ENCODE measurements around the gene SCGB2A2. TPM values are rescaled to one million over a fixed set of nuclear protein-coding genes. Genes with fewer than 3 reads are reported as not detected.
A peak's percentile ranks its signal among the peaks of the same experiment; 100 is the strongest.

Gene SCGB2A2
- polyA plus RNA-seq (ENCODE audit: insufficient read length in 3 of 3): not detected
- long read RNA-seq, donor 1: 0 reads
- long read RNA-seq, donor 2: 0 reads
- long read RNA-seq, donor 3: 0 reads
- long read RNA-seq, donor 4: 0 reads
- long read RNA-seq, donor 5: 0 reads
- long read RNA-seq, donor 6: 0 reads
- long read RNA-seq, donor 7: 0 reads
- long read RNA-seq, donor 8: 0 reads
- long read RNA-seq, donor 9: 0 reads
- long read RNA-seq, donor 10: 0 reads
- long read RNA-seq, donor 11: 0 reads
- long read RNA-seq, donor 12: 0 reads
- long read RNA-seq, donor 13: 0 reads
- long read RNA-seq, donor 14: 0 reads
- long read RNA-seq, donor 15: 0 reads
- long read RNA-seq, donor 16: 0 reads

DNA sequence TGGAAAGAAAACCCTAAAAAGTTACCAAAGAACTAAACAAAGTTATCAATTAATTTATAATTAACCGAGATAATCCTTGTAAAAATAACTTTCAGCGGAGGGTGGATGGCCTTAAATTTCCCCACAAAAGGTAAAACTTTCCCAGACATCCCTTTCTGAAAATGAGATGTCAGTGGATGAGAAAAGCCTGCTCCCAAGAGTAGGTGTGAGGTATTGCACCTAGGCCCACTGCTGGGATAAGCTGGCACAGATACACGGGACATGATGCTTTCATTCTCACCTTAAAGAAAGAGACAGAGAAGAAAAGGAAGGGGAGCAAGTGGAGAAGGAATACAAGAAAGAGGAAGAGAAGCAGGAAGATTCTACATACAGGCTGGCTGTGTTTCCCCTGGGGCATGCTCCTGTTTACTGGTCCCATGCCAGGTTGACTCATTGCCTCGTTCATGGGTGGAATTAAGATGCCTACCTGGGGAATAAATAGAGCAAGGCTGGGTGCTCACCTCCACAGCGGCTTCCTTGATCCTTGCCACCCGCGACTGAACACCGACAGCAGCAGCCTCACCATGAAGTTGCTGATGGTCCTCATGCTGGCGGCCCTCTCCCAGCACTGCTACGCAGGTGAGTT lies at the start of gene SCGB2A2:
TSS of gene SCGB2A2 (plus strand) at position 505 of the 625 bp plus-strand sequence. CDS start at position 564, 59 bp downstream.
- no peak for DNase-seq

DNA sequence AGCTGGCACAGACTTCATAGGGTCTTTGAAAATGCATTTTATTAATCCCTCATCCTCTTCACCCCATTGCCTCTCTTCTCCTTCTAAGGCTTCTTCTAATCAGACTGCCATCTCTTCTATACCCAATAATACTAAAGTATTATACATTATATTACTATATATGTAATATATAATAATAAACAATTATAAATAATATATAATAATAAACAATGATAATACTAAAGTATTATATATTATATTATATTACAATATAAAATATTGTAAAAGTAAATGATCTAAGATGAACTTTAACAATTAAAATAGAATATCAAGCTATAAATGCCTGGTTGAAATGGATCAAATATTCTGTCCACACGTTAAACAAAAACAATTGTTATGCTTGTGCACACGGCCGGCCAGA lies 48.5 kb upstream of the SCGB2A2 start:
- DNase-seq: no peak

DNA sequence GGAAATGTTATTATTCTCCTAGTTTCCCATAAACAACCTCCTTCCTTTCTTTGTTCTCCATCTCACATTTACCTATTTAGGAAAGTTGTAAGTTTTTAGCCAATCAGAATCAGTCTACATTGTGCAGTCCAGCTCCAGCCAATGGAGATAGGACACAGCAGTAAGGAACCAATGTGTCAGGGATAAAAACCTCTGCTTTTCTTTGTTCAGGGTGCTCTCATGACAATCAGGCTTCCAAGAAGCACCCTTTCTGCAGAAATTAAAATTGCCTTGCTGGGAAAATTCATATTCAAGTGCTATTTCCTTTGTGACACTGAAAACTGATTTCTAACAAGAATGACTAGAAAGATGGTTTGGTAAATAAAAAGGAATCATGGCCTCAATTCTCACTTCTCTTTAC lies 46.9 kb upstream of the SCGB2A2 start:
- no peak for DNase-seq

DNA sequence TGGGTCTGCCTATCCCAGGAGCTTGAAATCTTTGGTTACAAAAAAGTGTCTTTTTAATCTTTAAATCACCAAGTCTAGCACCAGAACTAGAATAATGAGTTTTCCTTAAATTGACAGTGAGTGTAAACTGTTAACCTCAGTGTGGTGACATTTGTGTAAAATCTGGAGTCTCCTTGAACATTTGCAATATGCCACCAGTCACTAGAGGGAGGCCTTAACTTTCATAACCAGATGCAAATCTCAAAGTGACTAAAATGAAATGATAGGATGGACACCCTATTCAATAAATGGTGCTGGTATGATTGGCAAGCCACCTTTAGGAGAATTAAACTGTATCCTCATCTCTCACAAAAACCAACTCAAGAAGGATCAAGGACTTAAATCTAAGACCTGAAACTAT lies 36.2 kb upstream of the SCGB2A2 start:
- no peak for DNase-seq

DNA sequence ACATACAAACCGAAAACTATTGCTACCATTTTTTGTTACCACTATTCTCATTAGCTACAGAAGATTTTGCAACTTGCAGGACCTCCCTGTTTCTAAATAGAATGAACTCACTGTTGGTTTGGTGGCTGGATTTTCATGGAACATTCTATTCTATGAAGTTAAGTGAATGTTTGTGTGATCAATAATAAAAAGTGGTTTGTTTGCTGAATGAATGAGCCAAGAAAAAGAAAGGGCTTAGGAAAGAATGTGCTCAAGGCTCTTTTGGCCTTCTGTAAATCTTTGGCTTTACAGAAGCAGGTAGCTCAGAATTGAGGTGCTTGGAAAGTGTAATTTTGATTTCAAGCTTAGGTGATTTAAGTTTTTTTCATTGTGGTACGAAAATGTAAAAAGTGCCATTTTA lies 33.8 kb upstream of the SCGB2A2 start:
- DNase-seq: no peak

DNA sequence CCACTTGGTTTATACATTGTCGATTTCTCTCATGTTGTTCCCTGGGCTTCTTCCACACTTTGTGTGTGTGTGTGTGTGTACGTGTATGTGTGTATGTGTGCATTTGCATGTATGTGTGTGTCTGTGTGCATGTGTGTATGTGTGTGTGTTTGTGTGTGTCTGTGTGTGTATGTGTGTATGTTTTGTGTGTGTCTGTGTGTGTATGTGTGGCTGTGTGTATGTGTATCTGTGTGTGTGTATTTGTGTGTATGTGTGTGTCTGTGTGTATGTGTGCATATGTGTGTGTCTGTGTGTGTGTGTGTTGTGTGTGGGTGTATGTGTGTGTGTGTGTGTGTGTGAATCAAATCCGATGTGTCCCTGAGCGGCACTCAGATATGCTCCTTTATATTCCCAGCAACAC lies 32.5 kb upstream of the SCGB2A2 start:
- no peak for DNase-seq

DNA sequence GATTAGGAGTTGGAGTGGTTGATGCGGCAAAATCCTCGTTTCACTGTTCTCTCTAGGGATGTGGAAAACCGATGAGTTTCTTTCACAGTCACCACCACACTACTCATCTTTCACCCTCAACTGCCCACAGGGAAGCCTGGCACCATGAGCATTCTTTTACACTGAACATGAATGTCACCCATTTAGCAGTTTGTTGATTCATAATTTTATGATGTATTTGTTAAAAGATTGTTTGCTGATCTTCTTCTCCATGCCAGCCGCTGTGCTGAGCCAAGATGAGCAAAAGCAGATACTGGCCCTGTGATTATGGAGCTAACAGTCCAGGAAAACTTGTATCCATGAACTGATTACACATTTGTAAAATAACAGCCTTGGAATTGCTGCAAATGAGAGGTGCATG lies 31.8 kb upstream of the SCGB2A2 start:
- no peak for DNase-seq

DNA sequence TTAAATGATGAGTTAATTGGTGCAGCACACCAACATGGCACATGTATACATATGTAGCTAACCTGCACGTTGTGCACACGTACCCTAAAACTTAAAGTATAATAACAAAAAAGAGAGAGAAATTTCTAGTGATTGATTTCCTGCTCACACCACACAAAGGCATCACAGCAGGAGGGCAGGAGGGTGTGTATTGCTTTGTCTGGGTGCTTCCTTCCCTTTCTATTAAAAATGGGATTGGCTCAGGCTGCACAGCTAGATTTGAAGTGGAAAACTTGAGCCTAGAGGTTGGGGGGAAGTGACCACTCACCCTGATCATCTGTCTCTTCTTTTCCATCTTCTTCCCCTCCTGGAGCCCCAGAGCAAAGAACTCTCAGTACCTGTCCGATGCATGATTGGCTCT lies 28.9 kb upstream of the SCGB2A2 start:
- DNase-seq: no peak

DNA sequence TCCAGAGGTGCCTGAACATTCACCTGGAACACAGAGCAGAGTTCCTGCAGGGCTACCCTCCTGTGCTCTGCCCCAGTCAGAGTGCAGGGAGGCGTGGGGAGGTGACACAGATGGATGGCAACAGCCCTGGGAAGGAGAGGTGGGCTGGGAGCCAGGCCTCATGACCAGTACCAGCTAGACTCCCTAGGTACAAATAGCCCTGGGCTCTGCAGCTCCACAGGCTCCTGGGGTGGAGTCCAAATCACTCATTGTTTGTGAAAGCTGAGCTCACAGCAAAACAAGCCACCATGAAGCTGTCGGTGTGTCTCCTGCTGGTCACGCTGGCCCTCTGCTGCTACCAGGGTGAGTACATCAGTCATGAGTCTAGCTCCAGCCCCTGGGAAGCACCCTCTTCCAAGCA lies 27.9 kb upstream of the SCGB2A2 start, which contains the start of gene SCGB1D2:
TSS of gene SCGB1D2 (plus strand) at position 219 of the 400 bp plus-strand sequence. CDS start at position 288, 69 bp downstream.
- DNase-seq: peak; percentile 31

DNA sequence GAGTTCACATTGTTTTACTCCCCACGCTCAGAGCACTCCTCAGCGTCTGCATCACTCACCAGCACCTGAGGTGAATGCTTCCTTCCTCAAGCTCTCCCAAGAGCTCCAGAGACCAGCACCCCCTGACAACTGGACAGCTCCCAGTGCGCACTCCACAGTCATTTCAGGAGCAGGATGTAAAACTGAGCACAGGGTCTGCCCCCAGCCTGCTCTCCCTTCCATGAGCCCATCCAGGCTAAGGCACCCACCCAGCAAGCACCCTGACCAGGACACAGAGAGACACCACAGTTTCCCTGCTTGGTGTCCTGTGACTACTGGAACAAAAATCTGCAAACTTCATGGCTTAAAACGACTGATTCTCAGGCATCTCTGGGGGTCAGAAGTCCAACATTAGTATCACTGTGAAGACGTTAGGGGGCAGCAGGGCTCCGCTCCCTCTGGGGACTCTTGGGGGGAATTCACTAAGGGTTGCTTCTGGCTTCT lies 24.6 kb upstream of the SCGB2A2 start:
- peak; percentile 67 for DNase-seq

DNA sequence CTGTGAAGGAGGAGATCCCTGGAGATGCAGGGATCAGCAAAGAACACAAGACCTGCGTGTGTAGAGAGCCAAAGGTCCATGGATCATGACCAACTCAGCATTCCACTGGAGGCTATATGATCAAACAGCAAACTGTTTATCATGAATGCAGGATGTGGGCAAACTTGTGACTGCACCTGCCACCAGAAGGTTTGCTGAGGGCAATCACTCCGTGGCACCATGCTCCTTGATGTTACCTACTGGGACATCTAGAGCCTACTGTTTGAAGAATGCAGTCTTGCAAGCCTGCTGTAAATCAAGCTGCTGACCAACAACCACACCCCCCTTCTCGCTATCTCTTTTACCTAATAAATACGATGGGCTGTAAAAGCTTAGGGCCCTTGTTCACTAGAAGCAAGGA lies 18.3 kb upstream of the SCGB2A2 start:
- DNase-seq: no peak

DNA sequence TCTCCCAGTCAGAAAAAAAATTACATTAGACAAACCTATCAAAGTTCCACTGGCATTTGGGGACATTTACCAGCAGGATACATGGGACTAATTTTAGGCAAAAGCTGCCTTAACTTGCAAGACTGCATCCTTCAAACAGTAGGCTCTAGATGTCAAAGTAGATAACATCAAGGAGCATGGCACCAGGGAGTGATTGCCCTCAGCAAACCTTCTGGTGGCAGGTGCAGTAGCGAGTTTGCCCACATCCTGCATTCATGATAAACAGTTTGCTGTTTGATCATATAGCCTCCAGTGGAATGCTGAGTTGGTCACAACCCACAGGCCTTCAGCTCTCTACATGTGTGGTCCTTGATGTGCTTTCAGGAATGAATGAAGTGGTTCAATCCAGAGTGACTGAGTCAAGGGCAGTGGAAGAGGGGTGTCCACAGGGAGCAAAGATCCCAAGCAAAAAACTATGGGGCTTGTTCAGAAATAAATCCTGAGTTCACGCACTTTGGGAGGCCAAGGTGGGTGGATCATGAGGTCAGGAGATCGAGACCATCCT lies 15.9 kb upstream of the SCGB2A2 start:
- DNase-seq: no peak

DNA sequence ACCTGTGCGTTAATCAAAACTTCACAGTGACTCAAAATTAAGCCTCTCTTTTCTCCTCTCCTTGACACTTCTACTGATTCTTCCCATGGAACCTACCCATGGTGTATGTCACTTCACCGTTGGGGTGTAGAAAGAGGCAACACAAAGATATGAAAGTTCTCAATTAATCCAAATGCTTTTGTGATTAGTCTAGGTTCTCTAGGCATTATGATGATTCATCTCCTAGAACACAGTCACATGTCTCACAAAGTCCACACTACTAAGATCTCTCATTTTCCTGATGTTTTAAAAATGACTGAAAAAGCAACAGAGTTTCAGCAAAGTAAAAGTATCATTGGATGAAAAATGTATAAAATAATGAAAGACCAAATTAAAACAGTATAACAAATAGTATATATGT lies 13.7 kb upstream of the SCGB2A2 start:
- DNase-seq: no peak

DNA sequence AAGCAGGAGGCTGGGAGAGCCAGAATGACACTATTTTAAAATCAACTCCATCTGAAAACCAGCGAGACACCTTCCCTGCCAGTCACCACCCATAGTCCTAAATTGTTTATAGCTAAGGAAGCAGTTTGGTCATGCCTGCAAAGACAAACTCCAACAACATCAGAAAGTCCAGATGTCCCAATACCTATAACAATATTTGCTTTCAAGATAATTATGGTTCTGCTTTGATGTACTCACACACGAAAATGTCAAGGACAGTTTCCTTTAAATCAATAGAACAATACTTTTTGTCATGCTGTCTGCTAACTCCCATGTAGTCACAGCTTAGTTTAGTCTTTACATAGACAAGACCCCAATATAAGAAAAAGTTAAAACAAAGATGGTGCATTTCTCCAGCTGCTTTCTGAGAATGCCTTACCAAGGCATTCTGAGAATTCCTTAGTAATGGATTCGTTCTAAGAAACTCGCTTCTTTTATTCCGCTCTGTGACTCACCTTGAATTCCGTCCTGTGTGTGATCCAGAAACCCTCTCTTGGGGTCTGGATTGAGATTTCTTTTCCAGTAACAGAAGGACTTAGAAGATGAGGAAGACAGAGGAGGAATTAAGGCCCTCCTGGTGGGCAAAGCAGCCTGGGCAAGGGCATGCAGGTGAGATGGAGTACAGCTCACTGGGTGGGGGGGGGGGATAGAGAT lies 9.6 kb upstream of the SCGB2A2 start:
- no peak for DNase-seq

DNA sequence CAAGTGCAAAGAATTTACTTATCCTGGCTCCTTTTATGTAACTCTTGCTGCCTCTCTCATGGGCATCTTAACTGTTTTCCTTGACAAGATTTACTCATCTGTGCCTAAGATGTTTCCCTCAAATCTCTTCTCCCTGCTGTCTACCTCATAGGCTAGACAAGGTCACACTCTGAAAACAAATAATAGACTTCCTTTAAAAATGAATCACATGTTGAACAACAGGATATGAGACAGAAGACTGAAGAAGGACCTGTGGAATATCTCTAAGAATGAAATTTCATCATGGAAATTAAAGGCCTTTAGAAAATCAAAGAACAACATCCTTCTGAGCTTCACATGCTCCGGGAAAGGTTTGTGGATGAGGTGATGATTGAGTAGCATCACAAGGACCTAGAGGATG lies 6.0 kb upstream of the SCGB2A2 start:
- DNase-seq: no peak

DNA sequence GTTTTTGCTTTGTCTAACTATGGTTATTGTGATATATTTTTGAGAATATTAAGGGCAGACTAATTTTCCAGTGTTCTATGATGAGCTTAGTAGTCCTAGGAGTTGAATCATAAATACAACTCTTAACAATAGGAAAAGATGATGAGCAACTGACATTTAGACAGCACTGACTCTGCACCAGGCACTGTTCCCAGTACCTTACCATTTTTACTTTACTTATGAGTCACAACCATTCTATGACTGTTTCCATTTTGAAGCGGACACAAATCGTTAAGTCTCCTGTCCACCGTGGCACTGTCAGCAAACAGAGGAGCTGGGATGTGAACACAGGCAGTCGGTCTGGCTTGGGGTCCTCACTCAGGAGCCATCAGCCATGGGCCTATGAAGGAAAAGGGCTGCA lies 3.4 kb upstream of the SCGB2A2 start:
- DNase-seq: no peak

DNA sequence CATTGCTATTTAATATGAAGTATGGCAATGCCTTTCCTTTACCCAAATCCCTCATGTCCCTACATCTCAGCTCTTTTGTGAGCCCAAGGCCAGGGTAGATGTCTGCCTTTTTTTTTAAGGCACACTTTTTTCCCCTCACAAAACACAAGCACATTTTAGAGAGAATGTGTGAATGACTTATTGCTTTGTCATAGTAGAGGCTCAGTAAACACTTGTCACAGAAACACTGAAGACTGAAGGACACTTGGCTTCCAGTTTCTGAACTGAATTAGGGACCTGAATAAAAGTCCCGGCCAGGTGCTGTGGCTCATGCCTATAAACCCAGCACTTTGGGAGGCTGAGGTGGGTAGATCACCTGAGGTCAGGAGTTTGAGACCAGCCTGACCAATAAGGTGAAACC lies 2.9 kb upstream of the SCGB2A2 start:
- DNase-seq: no peak

DNA sequence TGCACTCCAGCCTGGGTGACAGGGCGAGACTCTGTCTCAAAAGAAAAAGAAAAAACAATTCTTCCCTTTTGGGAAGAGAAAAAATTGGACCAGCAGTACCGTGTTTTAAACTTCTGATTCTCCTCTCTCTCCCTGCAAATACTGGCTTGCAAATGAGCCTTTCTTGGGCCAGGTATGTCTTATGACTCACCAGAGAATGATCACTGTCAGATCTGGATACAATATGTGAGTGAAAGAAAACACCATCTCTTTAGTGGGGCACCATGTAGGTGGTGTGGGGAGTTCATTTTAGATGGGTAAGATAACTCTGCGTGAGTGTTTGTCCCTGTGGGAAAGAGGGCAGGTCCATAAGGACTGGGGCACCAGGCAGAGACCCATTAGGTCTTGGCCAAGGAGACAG lies 2.4 kb upstream of the SCGB2A2 start:
- no peak for DNase-seq

DNA sequence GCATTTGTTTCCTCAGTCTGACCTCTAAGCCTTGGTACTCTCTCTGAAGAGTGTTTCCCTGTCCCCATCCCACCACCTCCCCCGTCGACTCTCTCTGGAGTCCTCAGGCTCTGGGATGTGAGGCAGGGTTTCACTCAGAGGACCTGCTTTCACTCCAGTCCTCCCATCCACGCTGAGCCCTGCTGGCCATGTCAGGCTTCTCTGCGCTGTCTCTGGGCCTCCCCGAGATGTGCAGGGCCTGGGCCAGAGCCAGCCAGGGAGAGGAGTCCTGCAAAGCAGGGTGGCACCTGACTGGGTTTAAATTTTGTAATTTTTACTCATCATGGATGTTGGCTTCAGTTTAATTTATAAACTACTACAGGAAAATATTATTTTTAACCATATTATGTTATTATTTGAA lies 3.3 kb downstream of the SCGB2A2 start:
- DNase-seq: no peak

DNA sequence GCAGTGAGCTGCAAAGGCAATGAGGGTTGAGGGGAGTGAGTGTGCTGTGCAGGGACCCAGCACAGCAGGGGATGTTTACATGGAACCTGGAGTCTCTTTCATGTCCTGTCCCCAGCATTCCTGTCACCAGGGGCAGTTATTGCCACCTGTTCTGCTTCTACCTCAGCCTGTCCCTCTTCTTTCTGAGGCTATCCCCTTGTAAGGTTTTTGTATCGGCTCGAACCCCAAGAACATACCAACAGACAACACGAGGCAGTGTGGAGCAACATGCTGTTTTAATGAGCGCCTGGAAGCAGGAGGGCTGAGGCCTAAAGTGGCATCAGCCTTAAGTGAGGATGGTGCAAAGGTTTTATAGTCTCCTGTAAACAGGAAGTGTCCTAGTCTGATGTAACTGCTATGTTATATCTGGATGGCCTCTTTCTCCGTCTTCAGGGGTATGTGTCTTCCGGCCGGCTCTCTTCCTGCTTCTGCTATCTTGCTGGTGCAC lies 3.9 kb downstream of the SCGB2A2 start:
- no peak for DNase-seq

DNA sequence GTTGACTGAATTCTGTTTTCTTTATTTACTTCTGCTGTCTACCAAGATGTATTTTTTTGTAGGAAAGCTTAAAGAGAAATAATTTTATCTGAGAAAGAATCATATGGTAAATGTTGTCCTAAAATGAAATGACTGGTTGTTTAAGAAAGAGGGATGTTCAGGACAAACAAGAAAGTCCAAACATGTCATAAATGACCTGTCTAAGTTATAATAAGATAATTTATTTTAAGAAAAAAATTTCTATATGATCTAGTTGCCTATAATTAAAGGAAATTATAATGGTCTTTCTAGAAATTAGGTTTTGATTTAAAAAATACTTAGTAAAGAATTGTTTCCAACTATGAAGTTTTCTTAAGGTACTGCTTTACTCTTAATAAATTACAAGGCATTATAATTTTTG lies 10.5 kb downstream of the SCGB2A2 start:
- no peak for DNase-seq

DNA sequence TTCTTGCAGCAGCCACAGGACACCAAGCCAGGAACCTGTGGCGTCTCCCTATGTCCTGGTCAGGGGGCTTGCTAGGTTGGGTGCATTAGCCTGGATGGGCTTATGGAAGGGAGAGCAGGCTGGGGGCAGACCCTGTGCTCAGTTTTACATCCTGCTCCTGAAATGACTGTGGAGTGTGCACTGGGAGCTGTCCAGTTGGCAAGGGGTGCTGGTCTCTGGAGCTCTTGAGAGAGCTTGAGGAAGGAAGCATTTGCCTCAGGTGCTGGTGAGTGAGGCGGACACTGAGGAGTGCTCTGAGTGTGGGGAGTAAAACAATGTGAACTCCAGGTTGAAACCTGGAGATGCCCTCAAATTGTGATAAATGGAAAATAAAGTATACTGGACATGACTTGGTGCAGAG lies 25.5 kb downstream of the SCGB2A2 start:
- peak; percentile 64 for DNase-seq

DNA sequence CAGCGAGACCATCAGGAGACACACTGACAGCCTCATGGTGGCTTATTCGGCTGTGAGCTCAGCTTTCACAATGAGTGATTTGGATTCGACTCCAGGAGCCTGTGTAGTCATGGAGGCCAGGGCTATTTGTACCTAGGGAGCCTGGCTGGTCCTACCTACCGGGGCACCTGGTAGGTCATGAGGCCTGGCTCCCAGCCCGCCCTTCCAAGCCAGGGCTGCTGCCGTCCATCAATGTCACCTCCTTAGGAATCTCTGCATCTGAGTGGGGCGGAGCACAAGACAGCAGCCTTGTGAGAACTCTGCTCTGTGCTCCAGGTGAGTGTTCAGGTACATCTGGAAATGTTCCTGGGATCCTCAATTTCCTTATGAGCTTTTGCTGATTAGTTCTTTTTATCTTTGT lies 29.0 kb downstream of the SCGB2A2 start, which contains the start of gene SCGB1D4:
TSS of gene SCGB1D4 (minus strand) at position 101 of the 400 bp plus-strand sequence. CDS start at position 36, 65 bp downstream.
- no peak for DNase-seq
